Astrocyte (in vitro differentiated cells and primary cell): ENCODE data around the gene COX15. TPM values are rescaled to one million over a fixed set of nuclear protein-coding genes. Genes with fewer than 3 reads are reported as not detected.
A peak's percentile ranks its signal among the peaks of the same experiment; 100 is the strongest.

ENCODE experiments used
- DNase-seq: peaks from one replicate; pipeline ENCODE4 v3.0.0-alpha.2; 2010; ENCODE audit warnings: low read depth
- FAIRE-seq: peaks from 2 replicates; lab custom pipeline; 2011; peaks lifted over from hg19 to GRCh38; lab: Jason Lieb, UNC
- H2AFZ ChIP-seq: 2 replicates; pipeline ENCODE4 v1.6.0; 2012; ENCODE audit warnings: low read depth, low read length, inconsistent platforms
- H3K27ac ChIP-seq: 2 replicates; pipeline ENCODE4 v1.5.1; 2011; ENCODE audit warnings: low read depth, low read length, inconsistent platforms
- H3K27me3 ChIP-seq: 2 replicates; pipeline ENCODE4 v1.6.0; 2011; ENCODE audit warnings: low read length, inconsistent platforms; ENCODE audit not compliant: insufficient read depth
- H3K36me3 ChIP-seq: 2 replicates; pipeline ENCODE4 v1.5.1; 2011; ENCODE audit warnings: low read length, inconsistent platforms; ENCODE audit not compliant: insufficient read depth
- H3K4me1 ChIP-seq: 2 replicates; pipeline ENCODE4 v1.5.1; 2011; ENCODE audit warnings: low read length, inconsistent platforms; ENCODE audit not compliant: insufficient read depth
- H3K4me2 ChIP-seq: 2 replicates; pipeline ENCODE4 v1.6.0; 2012; ENCODE audit warnings: low read length, inconsistent platforms
- H3K4me3 ChIP-seq: 2 replicates; pipeline ENCODE4 v1.5.1; 2011; ENCODE audit warnings: low read depth, mild to moderate bottlenecking, low read length, inconsistent platforms; ENCODE audit not compliant: insufficient read depth
- H3K79me2 ChIP-seq: 2 replicates; pipeline ENCODE4 v1.6.0; 2012; ENCODE audit warnings: mild to moderate bottlenecking, low read length, inconsistent platforms; ENCODE audit not compliant: insufficient read depth
- H3K9ac ChIP-seq: 2 replicates; pipeline ENCODE4 v1.6.0; 2012; ENCODE audit warnings: mild to moderate bottlenecking, low read length, inconsistent platforms
- H3K9me3 ChIP-seq: 2 replicates; pipeline ENCODE4 v1.5.1; 2012; ENCODE audit warnings: low read depth, mild to moderate bottlenecking, low read length, inconsistent platforms; ENCODE audit not compliant: insufficient read depth
- H4K20me1 ChIP-seq: 2 replicates; pipeline ENCODE4 v1.6.0; 2012; ENCODE audit warnings: low read length, inconsistent platforms; ENCODE audit not compliant: insufficient read depth
- H3K27ac Mint-ChIP-seq: one replicate; pipeline ENCODE4 v1.8.0; 2021; ENCODE audit warnings: mild to moderate bottlenecking, mixed read lengths; ENCODE audit not compliant: unreplicated experiment
- H3K27me3 Mint-ChIP-seq: one replicate; pipeline ENCODE4 v1.8.0; 2021; ENCODE audit warnings: low read depth, mixed read lengths; ENCODE audit not compliant: unreplicated experiment
- H3K36me3 Mint-ChIP-seq: one replicate; pipeline ENCODE4 v1.8.0; 2021; ENCODE audit warnings: low read depth, mixed read lengths; ENCODE audit not compliant: unreplicated experiment
- H3K4me1 Mint-ChIP-seq: one replicate; pipeline ENCODE4 v1.8.0; 2021; ENCODE audit warnings: low read depth, mixed read lengths; ENCODE audit not compliant: unreplicated experiment
- H3K4me3 Mint-ChIP-seq: one replicate; pipeline ENCODE4 v1.8.0; 2021; ENCODE audit warnings: mild to moderate bottlenecking, moderate library complexity, mixed read lengths; ENCODE audit not compliant: unreplicated experiment
- H3K9me3 Mint-ChIP-seq: one replicate; pipeline ENCODE4 v1.8.0; 2021; ENCODE audit warnings: mild to moderate bottlenecking, mixed read lengths; ENCODE audit not compliant: unreplicated experiment
- EZH2 ChIP-seq: IDR thresholded peaks from 2 replicates; pipeline ENCODE4 v1.6.1; 2012; ENCODE audit warnings: mild to moderate bottlenecking, low read length, inconsistent platforms; ENCODE audit not compliant: insufficient read depth
- total RNA-seq: library from RNA; stranded (reverse); gene quantifications from 2 replicates; pipeline ENCODE4 v1.2.1, GENCODE V29; 2021
- TF ChIP-seq, protein P1 (sequence below): IDR thresholded peaks from 2 replicates; pipeline ENCODE4 v1.5.1; 2011; ENCODE audit warnings: low read depth, mild to moderate bottlenecking, inconsistent platforms, low read length, moderate library complexity; ENCODE audit not compliant: insufficient read depth

The COX15 gene
- total RNA-seq, 1 donor from 2014 or later: 33.4 TPM

DNA sequence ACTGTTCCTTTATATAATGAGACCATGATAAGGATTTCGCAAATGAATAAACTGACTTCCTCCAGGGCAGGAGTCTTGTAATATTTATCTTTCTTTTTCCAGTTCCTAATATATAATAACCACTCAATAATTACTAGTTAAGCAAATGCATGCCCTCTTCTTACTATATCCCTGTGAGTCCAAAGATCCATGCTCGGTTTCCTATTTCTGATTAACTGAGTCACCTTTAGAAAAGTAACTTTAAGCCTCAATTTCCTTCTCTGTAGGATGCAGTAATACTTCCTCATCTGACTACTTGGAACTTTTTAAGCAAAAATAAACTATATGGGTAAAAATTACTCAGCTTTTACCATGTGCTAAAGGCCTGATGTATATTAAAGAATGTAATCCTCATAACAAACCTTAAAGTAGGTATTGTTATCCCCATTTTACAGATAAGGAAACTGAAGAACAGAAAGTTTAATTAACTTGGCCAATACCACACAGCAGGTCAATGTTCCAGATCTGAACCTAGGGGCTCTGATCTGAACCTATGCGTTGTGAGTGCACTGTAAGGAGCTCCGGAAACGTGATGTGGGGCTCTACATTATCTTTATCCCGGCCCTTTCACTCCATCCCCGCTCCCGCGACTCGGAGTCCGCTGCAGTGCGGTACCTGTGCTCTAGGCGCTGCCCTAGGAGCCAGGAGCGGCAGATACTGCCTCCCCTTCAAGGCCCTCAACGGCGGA lies 458 bp downstream of the COX15 start:
- Mint-ChIP-seq H3K4me3 (peak overlapping the region; percentile 99), H3K27me3 (no peaks in the 10 kb centered on the region), H3K9me3 (no peaks in the 10 kb centered on the region), H3K4me1 (peaks cover 8% of the 10 kb centered on the region), H3K36me3 (no peaks in the 10 kb centered on the region), H3K27ac (peak overlapping the region; percentile 98)
- FAIRE-seq (no peak), DNase-seq (no peak)
- Histone ChIP-seq H3K27ac (peak overlapping the region; percentile 80), H3K36me3 (peaks cover 8% of the 10 kb centered on the region), H3K9me3 (no peaks in the 10 kb centered on the region), H3K27me3 (no peaks in the 10 kb centered on the region), H4K20me1 (no peaks in the 10 kb centered on the region), H3K79me2 (peaks cover 14% of the 10 kb centered on the region), H3K9ac (peak overlapping the region; percentile 86), H3K4me1 (no peaks in the 10 kb centered on the region), H3K4me3 (peak overlapping the region; percentile 78), H2AFZ (peak overlapping the region; percentile 88), H3K4me2 (peak overlapping the region; percentile 80)
- no peak for TF ChIP-seq EZH2
- TF ChIP-seq, protein P1, sequence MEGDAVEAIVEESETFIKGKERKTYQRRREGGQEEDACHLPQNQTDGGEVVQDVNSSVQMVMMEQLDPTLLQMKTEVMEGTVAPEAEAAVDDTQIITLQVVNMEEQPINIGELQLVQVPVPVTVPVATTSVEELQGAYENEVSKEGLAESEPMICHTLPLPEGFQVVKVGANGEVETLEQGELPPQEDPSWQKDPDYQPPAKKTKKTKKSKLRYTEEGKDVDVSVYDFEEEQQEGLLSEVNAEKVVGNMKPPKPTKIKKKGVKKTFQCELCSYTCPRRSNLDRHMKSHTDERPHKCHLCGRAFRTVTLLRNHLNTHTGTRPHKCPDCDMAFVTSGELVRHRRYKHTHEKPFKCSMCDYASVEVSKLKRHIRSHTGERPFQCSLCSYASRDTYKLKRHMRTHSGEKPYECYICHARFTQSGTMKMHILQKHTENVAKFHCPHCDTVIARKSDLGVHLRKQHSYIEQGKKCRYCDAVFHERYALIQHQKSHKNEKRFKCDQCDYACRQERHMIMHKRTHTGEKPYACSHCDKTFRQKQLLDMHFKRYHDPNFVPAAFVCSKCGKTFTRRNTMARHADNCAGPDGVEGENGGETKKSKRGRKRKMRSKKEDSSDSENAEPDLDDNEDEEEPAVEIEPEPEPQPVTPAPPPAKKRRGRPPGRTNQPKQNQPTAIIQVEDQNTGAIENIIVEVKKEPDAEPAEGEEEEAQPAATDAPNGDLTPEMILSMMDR: no peak

DNA sequence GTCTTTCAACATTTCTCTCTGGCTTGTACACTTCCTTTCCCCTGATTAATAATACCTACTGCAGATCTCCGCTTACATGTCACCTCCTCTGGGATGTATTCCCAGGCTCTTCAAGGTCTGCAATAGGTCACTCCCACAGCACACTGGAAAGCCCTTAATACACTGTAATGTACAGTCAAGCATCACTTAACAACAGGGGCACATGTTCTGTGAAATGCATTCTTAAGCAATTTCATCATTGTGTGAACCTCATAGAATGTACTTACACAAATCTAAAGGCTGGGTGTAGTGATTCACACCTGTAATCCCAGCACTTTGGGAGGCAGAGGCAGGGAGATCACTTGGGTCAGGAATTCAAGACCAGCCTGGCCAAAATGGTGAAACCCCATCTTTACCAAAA lies 1.9 kb downstream of the COX15 start:
- H3K9me3 Mint-ChIP-seq: no peaks in the 10 kb centered on the region
- peaks cover 8% of the 10 kb centered on the region for H3K4me1 Mint-ChIP-seq
- no peaks in the 10 kb centered on the region for H3K27me3 Mint-ChIP-seq
- Histone ChIP-seq H3K9me3 (no peaks in the 10 kb centered on the region), H3K27ac (no peak overlapping the region), H3K4me3 (no peak overlapping the region), H3K79me2 (peaks cover 14% of the 10 kb centered on the region), H4K20me1 (peaks cover 6% of the 10 kb centered on the region), H3K36me3 (peaks cover 15% of the 10 kb centered on the region), H3K4me1 (no peaks in the 10 kb centered on the region), H3K9ac (no peak overlapping the region), H3K27me3 (no peaks in the 10 kb centered on the region), H3K4me2 (no peak overlapping the region), H2AFZ (no peak overlapping the region)
- peak overlapping the region; percentile 55 for H3K27ac Mint-ChIP-seq
- no peak for TF ChIP-seq EZH2
- TF ChIP-seq, protein P1: no peak
- FAIRE-seq: no peak
- H3K4me3 Mint-ChIP-seq: no peak overlapping the region
- peak; percentile 51 for DNase-seq
- peaks cover 2% of the 10 kb centered on the region for H3K36me3 Mint-ChIP-seq

DNA sequence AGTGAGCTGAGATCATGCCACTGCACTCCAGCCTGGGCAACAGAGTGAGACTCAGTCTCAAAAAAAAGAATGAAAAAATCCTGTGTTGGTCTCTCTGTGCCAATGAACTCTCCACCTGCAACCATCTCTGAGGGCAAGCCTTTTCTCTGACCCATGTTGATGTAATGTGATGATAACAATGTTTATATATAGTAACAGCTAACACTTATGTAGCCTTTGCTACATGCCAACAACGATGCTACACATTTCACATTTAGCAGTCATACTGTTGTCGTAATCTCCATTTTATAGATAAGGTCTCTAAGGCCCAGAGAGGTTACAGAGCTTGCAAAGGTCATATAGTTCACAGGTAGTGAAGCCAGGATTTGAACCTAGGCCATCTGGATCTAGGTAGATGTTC lies 11.5 kb downstream of the COX15 start:
- Mint-ChIP-seq H3K9me3 (no peaks in the 10 kb centered on the region), H3K36me3 (peaks cover 19% of the 10 kb centered on the region), H3K4me1 (no peaks in the 10 kb centered on the region), H3K4me3 (no peak overlapping the region), H3K27ac (no peak overlapping the region), H3K27me3 (no peaks in the 10 kb centered on the region)
- H3K4me2 ChIP-seq: no peak overlapping the region
- no peaks in the 10 kb centered on the region for H3K9me3 ChIP-seq
- no peaks in the 10 kb centered on the region for H3K27me3 ChIP-seq
- H4K20me1 ChIP-seq: peaks cover 4% of the 10 kb centered on the region
- H2AFZ ChIP-seq: no peak overlapping the region
- FAIRE-seq: no peak
- H3K4me1 ChIP-seq: no peaks in the 10 kb centered on the region
- no peaks in the 10 kb centered on the region for H3K79me2 ChIP-seq
- no peak for DNase-seq
- no peak overlapping the region for H3K9ac ChIP-seq
- no peak overlapping the region for H3K4me3 ChIP-seq
- no peak for TF ChIP-seq EZH2
- TF ChIP-seq, protein P1: no peak
- peaks cover 54% of the 10 kb centered on the region for H3K36me3 ChIP-seq
- H3K27ac ChIP-seq: no peak overlapping the region
